Activated T-cell treated with anti-CD3 and anti-CD28 coated beads, Interleukin-2, amount 50 U/mL, for 48 hours (primary cell): ENCODE data around the gene BORCS5.
A peak's percentile ranks its signal among the peaks of the same experiment; 100 is the strongest.

Source experiments
- DNase-seq, 2 experiments: peaks; one replicate each; pipeline ENCODE4 v3.0.0-alpha.2; 2020

BORCS5 gene

DNA sequence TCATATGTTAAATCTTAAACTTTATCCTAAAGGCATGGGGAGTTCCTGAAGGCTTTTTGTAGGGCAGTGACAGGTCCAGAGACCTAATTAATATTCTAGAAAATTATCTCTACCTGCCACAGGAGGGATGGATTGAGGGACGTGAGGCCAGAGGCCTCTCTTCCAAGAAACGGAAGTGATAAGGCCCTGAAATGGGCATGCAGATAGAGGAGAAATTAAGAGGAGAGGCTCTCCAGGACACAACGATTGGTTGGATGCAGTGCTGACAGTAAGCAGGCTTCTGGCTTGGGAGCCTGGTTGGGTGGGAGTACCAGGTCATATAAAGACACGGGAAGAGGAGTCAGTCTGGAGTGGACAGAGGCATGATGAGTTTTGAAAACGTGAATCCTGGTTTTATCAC is 3.1 kb upstream of the BORCS5 start:
- DNase-seq, result no peak

DNA sequence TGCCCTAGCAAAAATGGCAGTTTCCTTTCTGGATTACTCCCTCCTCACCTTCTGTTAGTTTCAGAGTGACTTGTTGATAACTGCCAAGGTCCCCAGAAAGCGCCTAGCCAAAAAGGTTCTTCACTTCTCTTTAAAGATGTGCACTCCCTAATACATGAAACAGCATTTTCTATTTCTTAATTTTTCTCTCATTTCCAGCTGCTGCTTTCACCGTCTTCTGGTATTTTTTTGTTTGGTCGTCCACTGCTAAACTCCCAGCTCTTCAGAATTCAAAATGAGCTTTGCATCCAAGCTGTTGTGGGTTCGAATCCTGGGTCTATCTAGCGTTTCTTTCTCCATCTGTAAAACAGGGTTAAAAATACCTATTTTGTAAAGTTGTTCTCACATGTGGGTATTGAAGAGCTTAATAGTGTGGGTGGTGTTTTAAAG is 397 bp upstream of the BORCS5 start:
- DNase-seq, result no peak

DNA sequence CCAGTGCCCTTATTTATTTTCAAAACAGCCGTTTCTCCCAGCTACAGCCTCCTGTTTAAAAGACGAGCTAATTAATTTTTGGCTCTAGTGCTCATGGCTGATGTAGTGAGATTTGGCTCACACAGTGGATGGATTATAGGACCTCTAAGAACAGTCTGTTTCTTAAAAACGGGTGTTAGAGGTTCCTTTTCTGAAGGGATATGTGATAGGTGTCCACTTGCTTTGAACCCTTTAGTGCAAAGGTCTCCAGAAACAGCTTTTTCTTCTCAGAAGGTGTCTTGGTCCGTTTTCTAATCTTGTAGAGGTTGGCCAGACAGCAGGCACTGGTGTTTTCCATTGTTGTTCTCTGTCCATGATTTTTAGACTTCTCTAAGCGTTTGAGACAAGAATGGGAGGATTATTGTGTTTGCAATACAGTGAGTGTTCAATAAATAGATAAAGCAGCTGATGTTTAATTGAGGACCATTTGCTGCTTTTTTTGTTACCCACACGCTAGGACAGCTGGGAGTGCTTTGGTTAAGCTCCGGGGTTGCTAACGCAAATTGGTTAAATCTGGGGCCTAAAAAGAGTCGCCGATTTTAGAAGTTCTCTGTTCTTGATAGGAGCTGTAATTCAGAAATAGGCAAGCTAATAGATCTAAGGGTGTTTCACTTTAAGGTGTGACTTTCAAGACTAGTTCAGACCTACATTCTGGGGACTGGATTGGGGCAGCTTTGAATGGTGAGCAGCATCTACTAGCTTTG is 1.0 kb downstream of the BORCS5 start:
- DNase-seq, result no peak

GRCh38 chr12:12358528-12358927 is 1.6 kb downstream of the BORCS5 start:
- DNase-seq, result no peak

GRCh38 chr12:12364787-12365445 is 8.0 kb downstream of the BORCS5 start:
- no peak for DNase-seq

DNA sequence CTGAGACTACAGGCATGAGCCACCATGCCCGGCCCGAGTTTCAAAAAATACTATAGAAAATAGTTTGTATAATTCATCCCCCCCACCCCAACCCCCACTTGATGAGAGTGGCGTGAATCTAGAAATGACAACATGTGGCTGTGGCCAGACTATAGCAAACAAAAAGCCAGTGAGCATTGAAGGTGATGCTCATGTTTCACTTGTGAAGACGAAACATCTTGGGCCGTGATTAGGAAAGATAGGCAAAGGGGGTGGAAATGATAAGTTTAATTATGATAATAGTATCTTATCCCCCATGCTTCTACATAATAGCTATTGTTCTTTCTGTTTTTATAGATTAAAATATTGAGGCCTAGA is 8.5 kb downstream of the BORCS5 start:
- no peak for DNase-seq

DNA sequence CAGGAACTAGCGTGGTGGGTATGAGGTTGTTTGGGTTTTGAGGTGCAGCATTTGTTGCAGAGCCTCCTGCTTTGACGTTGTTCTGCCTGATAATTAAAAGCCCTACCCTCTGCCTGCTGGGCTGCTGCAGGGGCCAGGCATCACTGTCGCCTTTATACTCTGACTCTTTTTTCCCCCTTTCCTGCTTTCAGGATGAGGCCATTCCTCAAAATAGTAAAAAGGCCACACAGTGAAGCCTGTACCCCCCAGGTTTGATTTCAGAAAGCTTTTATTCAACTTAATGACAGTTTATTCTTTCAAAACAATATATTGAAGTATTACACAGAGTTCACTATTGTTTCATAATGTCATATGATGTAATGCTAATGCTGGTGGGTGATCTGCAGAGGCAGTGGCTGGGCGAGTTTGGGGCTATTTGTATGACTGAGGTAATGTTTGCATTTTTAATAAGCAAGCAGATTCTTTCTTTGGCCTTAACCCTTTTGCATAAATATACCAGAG is 9.1 kb downstream of the BORCS5 start:
- DNase-seq, result no peak

DNA sequence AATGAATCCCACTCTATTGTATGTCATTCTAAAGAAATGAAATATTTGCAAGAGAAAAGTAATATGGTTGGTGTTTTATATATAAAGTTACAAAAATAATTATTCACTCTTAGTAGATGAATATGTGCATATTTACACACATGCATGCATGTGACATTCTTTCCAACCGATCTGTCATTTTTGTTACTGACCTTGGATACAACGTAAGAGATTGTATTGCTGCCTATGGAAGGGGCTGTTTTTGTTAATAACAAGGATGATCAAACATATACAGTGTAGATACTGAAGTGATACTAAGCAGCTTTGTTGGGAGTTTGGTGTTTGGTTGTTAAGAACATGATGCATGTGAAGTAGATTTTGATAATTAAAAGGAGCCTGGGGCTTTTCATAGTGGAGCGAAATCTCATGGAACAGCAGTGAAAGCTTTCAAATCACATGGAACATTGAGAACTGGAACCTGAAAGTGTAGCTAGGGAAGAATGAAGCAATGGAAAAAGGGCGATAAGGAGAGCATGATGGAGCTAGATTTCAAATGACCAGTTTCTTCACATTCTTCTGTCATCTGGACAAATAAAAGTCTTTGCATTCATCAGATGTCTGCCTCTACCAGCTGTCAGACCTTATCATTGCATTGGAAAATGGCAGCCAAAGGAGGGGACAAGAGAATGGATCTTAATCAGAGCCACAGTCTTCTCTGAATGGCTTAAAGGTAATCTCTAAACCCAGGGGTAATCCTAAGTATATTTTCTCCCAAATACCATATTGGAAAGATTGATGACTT is 10.0 kb downstream of the BORCS5 start:
- no peak for DNase-seq

- no peak for DNase-seq
Measured at GRCh38 chr12:12367482-12367998, 10.7 kb downstream of the BORCS5 start.

GRCh38 chr12:12372946-12373722 is 16.3 kb downstream of the BORCS5 start:
- no peak for DNase-seq

GRCh38 chr12:12376646-12377448 is 20.0 kb downstream of the BORCS5 start:
- DNase-seq, result no peak

- DNase-seq, result no peak
Measured at GRCh38 chr12:12378616-12379015, 21.7 kb downstream of the BORCS5 start.

DNA sequence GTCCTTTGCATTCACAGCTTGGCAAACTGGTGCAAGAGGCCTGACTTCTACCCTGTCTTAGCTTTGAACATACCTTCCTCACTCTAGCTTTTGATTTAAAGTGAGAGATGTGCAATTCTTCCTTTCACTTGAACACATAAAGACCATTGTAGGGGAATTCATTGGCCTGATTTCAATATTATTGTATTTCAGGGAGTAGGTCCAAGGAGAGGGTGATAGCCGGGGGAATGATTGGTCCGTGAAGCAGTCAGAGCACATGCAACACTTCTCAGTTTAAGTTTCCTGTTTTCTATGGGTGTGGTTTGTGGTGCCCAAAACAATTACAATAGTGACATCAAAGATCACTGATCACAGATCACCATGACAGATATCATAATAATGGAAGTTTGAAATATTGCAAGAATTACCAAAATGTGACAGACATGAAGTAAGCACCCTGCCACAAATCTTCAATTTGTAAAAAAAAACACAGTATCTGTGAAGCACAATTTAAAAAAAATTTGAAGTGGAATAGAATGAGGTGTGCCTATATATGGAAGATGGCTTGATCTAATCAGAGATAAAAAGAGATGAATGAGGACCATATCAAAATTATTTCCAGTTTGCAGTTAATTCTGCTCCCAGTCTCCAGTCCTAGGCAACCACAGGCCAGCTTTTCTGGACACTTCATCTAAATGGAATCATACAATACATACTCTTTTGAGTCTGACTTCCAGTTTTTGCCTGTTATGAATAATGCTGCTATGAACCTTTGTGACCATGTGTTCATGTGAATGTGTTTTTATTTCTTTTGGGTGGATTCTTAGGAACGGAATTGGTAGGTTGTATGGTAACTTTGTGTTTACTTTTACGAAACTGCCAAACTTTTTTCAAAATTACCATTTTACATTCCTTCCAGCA is 23.2 kb downstream of the BORCS5 start:
- no peak for DNase-seq

- DNase-seq, result no peak
Measured at GRCh38 chr12:12380949-12381593, 24.2 kb downstream of the BORCS5 start.

DNA sequence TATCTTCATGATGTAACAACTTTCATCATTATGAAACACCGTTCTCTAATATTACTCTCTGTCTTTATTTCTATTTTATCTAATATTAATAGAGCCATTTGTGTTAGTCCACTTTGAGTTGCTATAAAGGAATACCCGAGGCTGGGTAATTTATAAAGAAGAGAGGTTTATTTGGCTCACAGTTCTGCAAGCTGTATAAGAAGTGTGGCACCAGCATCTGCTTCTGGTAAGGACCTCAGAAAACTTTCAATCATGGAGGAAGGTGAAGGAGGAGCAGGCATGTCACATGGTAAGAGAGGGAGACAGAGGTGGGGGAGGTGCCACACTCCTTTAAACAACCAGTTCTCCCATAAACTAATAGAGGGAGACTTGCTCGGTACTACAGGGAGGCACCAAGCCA is 25.1 kb downstream of the BORCS5 start:
- DNase-seq, result no peak

GRCh38 chr12:12384571-12385340 is 27.9 kb downstream of the BORCS5 start:
- DNase-seq, result peak; percentile 61 to 66

GRCh38 chr12:12387501-12387900 is 30.6 kb downstream of the BORCS5 start:
- no peak for DNase-seq

- no peak for DNase-seq
Measured at GRCh38 chr12:12392413-12392812, 35.5 kb downstream of the BORCS5 start.

- no peak for DNase-seq
Measured at GRCh38 chr12:12393171-12393570, 36.3 kb downstream of the BORCS5 start.
